ENCODE measurements around the gene PGF.

PGF gene

GRCh38 chr14:74959596-74960180, 4.3 kb upstream of the PGF start:
- in situ Hi-C loops (cut with MboI; ENCODE audit: low sequenced_read_pairs) = no loop called here

DNA sequence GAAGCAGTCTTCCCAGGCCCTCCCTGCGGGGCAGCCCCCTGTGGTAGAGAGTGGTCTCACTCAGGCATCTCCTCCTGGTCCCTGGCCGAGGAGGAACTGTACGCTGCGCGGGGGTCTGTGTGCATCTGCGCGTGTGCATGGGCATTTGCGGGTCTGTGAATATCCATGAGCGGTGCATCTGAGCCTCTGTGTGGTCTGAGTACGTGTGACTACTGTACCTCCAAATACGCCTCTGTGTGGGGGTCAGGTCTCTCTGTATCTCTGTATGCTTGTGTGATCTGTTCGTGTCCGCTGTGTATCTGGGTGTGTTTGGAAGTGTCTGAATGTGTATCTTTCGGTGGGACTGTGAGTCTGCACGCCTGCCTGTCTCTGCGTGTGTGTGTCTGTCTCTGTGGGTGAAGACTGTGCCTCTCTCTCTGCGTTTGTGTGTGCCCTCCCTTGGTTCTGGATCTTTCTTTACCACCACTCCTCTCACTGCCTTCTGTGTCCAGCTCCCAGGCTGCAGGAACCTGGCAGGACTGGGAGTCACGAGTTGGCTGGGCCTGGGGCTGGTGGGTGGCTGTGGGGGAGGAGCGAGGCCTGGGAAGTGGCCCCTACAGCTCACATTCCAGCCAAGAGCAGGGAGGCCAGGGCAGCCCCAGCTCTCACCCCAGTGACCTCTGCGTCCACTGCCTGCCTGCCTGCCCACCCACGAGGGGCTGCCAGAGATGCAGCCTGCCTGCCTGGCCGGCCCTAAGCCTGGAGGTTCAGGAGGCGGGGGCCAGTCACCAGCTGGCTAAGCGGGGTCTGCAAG, 1.1 kb upstream of the PGF start:
- in situ Hi-C loops (cut with MboI; ENCODE audit: low sequenced_read_pairs) = no loop called here

GRCh38 chr14:74956027-74956279, 556 bp upstream of the PGF start:
- in situ Hi-C loops (cut with MboI; ENCODE audit: low sequenced_read_pairs) = no loop called here

DNA sequence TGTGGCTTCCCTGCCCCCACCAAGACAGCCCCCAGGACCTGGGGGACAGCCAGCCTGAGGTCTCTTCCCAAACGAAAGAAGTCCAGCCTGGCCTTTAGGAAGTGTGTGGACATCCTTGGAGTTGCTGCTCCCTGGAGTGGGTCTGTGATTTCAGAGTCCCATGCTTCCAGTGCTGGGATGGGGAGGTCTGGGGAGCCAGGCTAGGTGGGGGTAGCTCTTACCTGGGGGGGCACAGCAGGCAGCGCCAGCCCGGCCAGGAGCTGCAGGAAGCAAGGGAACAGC, 509 bp downstream of the PGF start:
- in situ Hi-C loops (cut with MboI; ENCODE audit: low sequenced_read_pairs) = no loop called here

DNA sequence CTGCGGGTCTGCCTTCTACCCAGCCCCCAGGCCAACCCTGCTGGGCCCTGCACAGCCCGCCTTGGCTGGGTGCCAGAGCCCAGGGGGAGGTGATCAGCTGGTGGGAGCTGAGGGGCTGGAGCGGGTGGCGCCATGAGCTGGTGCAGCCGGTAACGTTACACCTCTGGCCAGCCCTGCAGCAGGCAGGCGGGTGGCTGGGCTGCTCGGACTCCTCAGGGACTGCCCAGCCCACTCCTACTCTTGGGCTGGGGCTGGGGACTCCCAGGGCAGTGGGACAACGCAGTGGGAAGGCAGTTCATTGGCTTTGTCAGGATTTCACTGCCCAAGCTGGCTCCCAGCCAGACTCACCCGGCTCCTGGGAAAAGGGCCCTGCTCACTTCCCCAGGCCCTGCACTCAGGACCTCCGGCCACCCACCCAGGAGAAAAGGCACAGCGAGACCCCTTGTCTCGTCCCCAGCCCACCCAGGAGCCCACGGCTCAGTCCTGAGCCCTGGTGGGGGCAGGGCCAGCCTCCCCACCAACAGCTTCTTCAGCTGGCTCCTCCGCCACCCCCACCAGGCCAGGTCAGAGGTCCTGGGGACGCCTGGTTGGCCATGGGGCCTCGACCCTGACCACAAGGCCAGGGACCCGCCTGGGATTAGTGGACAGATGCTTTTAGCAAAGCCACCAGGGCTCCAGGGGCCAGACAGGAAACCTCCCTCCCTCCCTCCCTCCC, 1.0 kb downstream of the PGF start:
- in situ Hi-C loops (cut with MboI; ENCODE audit: low sequenced_read_pairs) = no loop called here

GRCh38 chr14:74953686-74954085, 1.7 kb downstream of the PGF start:
- in situ Hi-C loops (cut with MboI; ENCODE audit: low sequenced_read_pairs) = no loop called here

GRCh38 chr14:74952697-74953484, 2.5 kb downstream of the PGF start:
- in situ Hi-C loops (cut with MboI; ENCODE audit: low sequenced_read_pairs) = no loop called here

- in situ Hi-C loops (cut with MboI; ENCODE audit: low sequenced_read_pairs) = no loop called here
Observed at GRCh38 chr14:74952180-74952665, 3.2 kb downstream of the PGF start.

DNA sequence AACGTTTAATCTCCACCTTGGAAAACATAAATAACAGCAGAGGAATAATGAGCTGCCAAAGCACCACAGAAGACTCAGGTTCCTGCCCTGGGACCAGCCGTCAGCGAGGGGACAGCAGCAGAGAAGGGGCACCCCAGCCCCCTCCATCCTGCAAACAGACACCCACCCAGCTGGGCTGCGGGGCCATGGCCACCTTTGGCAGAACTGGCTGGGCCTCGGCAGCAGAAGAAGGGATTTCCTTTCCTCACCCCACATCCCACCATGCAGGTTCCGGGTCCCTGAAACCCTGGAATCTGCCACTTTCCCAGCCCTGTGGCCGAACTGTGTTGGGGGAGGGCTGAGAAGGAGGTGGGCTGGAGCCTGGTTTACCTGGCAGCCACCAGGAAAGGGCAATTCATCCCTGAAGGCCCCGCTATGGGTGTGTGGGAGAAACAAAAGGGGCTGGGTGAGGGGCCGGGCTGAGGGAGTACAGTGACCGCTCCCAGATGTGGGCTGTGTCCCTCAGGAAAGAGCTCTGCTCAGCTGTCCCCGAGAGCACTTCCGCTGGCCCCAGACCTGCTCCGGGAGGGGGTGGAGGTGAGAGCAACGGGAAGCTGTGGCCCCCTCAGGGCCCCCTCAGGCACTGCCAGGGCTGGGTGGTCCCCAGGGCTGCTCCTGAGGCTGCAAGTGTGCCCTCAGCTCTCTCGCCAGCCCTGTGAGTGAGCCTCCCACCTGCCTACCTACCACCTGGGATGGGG, 3.8 kb downstream of the PGF start:
- in situ Hi-C loops (cut with MboI; ENCODE audit: low sequenced_read_pairs) = no loop called here

DNA sequence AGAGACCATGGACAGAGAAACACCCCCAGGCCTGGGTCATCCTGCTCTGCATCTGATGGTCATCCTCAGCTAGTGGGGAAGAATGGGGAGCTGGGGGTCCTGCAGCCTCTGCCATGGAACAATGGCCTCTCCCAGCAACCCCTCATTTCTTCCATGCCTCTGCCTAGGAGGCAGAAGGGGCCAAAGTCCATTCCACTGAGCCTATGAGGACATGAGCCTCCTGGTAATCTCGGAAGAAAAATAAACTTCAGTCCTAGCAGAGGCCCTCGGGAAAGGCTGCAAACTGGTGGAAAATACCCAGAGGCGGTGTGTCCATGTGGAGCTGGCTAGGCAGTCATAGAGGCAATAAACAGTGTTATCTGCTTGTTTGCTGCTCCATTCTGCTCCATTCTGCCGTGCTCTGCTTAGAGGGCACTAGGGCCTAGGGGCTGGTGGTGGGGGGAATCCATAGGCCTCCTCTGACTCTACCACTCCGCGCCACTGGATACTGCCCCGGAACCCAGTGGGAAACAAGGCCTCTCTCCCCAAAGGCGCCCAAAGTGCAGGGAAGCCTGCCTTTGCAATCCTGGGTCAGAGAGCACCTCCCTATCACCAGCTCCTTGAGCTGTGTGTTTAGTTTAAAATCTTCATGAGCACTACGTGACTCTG, 4.5 kb downstream of the PGF start:
- in situ Hi-C loops (cut with MboI; ENCODE audit: low sequenced_read_pairs) = no loop called here

DNA sequence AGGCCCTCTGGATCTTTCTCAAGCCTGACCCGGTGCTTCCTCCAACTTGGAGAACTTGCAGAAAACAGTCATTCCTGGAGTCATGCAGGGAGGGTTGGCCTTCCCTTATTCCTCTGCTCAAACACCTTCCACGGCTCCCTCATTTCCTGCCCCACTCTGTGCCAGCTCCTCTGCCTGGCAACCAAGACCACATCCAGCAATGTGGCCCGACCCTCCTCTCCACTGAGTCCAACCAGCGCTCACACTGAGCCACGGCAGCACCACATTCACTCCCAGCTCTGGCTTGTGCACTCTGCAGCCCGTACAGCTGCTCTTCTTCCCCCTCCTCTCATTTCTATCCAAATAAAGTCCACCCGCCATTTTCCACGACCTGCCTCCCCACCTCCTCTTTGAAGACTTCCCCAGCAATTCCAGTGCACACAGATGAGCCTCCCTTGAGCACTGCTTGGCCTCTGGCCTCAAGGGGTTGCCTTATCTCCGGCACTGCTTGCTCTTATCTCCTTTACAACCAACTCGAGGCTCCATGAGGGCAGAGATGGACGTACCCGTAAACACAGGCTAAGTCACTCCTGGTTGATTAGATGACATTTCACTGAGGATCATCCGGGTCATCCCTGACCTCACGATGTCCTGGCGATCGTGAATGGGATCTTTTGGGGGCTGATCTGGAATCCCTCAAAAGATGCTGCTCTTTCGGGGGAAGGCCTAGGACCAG, 5.4 kb downstream of the PGF start:
- in situ Hi-C loops (cut with MboI; ENCODE audit: low sequenced_read_pairs) = no loop called here

- in situ Hi-C loops (cut with MboI; ENCODE audit: low sequenced_read_pairs) = no loop called here
Observed at GRCh38 chr14:74949191-74949601, 6.2 kb downstream of the PGF start.

DNA sequence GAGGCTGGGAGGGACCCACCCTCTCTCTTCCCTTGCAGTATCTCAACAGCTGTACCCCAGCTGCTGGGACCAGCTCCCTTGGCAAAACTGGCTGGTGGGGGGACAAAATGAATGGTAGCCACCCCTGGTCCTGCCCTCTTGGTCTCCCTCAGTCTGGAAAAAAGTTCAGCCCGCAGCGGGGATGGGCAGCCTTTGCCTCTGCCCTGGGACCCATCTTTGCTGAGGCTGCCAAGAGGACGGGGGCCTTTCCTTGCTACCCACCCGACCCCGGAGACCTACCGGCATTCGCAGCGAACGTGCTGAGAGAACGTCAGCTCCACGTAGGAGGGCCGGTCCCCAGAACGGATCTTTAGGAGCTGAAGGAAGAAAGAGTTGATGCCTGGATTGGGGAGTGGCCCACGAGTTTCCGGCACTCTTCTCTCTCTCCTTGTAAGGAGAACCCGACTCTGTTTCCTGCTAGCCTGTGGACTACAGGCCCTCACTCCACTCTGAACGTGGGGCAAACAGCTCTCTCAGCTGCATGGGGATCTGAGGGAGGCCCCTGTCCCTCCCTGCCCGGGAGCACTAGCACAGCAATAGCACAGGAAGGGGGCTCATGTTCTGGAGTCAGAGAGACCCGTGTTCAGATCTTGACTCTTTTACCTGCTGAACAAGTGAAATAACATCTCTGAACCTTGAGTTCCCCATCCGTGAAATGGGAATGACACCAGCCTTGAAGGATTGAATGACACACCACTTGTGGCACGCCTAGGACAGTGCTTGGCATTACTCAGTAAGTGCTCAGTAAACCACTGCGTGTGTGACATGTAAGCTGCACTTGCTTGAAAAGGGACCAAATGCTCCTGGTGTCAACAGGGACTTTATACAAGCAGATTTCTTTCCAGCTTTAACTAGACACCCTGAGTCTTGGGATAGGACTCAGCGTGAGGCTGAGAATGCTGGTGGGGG, 6.9 kb downstream of the PGF start:
- in situ Hi-C loops (cut with MboI; ENCODE audit: low sequenced_read_pairs) = no loop called here

- in situ Hi-C loops (cut with MboI; ENCODE audit: low sequenced_read_pairs) = no loop called here
Observed at GRCh38 chr14:74947353-74948227, 7.8 kb downstream of the PGF start.

DNA sequence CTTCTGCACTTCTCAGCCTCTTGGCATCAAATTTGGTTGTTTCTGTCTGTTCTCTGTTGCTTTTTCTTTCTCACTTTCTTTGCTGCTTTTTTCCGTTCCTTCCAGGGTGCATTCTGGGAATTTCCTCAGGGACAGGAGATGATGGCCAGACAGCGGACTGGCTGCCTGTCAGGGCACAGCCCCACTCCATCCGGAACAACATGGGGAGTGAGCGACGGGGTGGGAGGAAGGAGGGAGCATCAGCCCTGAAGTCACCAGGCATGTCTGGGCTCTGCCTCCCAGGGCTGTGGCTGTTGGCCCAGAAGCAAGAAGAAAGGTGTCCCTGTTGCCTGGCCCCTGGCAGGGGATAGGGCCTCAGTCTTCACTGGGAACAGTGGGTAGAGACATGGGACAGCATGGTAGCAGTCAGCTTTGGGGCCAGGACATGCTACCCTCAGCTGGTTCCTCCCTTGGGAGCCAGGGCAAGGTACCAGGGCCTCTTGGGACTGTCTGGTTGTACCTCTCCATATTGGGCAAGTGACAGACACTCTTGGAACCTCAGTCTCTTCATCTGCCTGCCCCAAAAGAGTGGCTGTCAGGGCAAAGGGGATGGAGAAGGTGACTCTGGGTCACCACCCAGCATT, 8.6 kb downstream of the PGF start:
- in situ Hi-C loops (cut with MboI; ENCODE audit: low sequenced_read_pairs) = no loop called here

DNA sequence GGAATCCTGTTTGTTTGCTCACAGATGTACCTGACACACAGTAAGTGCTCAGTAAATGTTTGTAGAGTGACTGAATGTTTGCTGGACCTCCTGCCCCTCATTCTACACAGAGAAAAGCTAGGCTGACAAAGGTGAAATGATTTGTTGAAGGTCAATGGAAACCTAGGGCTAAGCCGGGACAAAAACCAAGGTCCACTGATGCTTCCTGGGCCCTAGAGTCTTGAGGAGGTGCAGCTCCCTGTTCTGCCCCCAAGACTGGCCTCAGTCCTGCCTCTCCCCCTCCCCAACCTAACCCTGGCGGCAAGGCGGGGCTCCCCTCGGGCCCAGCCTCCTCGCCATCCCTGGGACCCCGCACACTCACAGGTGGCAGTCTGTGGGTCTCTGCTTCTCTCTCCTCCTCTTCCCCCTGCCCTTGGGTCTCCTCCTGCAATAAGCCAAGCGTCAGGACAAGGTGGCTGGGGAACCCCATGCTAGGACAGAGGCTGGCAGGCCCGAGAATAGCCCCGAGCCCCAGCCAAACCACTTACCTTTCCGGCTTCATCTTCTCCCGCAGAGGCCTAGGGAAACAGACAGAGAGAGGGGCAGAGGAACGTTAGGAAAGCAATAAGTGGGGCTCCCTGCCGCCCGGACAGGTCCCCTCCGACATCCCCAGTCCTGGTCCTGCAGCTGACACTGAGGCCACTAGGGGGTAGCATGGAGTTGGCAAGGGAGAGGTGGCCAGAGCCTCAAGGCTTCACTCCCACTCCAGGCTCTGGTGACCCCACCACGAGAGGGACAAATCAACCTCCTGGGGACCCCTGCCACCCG, 9.3 kb downstream of the PGF start:
- in situ Hi-C loops (cut with MboI; ENCODE audit: low sequenced_read_pairs) = no loop called here
